Measurements from ENCODE around the gene NUMB. TPM values are rescaled to one million over a fixed set of nuclear protein-coding genes. Genes with fewer than 3 reads are reported as not detected.

Gene NUMB
- total and polyA plus RNA-seq, 2 of the 13 experiments (the other 11 are each of a cell fraction or from before 2014, with no cell fraction given), result 20.3 to 71.1 TPM

DNA sequence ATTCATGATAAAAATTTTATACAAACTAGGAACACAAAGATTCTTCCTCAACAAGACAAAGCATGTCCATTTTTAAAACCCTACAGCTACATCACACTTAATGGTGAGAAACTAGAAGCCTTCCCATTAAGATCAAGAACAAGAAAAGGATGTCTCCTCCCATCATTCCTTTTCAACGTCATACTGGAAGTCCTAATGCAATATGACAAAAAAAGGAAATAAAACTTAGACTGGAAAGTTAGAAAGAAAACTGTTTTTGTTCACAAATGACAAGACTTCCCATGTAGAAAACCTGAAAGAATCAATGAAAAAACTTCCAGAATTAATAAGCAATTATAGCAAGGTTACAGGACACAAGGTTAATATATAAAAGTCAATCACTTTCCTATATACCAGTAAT lies 82.5 kb downstream of the NUMB start (continued):
- TF ChIP-seq, protein P1, sequence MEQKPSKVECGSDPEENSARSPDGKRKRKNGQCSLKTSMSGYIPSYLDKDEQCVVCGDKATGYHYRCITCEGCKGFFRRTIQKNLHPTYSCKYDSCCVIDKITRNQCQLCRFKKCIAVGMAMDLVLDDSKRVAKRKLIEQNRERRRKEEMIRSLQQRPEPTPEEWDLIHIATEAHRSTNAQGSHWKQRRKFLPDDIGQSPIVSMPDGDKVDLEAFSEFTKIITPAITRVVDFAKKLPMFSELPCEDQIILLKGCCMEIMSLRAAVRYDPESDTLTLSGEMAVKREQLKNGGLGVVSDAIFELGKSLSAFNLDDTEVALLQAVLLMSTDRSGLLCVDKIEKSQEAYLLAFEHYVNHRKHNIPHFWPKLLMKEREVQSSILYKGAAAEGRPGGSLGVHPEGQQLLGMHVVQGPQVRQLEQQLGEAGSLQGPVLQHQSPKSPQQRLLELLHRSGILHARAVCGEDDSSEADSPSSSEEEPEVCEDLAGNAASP (CRISPR knock-in tag; IDR thresholded peaks at IDR 0.05; ENCODE audit: borderline replicate concordance), result no peak
- TF ChIP-seq ARNT2 (CRISPR knock-in tag; IDR thresholded peaks at IDR 0.05; ENCODE audit: low read depth) (no peak), ZNF235 (CRISPR knock-in tag; IDR thresholded peaks at IDR 0.05; ENCODE audit: borderline replicate concordance) (no peak), ZFP62 (CRISPR knock-in tag; IDR thresholded peaks at IDR 0.05) (no peak), ZNF572 (CRISPR knock-in tag; IDR thresholded peaks at IDR 0.05) (no peak)

DNA sequence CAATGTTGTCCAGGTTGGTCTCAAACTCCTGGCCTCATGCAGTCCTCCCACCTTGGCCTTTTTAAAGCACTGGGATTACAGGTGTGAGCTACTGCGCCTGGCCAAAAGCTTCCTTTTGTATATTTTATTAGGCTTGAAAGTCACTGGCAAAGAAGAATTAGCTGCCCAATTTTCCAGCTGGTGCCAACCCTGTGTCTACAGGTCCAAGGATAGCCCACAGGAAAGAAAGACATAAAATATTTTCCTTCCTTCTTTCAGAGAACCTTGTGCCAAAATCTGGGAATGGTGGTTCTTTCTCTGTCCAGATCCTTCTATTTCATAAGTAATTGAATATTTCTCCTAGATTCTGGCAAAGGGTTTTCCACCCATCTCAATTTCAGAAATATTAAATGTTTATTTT lies 84.1 kb downstream of the NUMB start:
- Histone ChIP-seq H3K4me1 (ENCODE audit: insufficient read depth, low read length) (no peaks in the 10 kb centered on the region), H3K9ac (ENCODE audit: insufficient read depth, low read depth, low read length) (no peak overlapping the region), H3K4me2 (ENCODE audit: low read depth, low read length) (no peak overlapping the region), H4K20me1 (ENCODE audit: insufficient read depth, low read length) (no peaks in the 10 kb centered on the region), H3K9me3 (ENCODE audit: low read length) (no peaks in the 10 kb centered on the region), H2AFZ (ENCODE audit: low read length) (no peak overlapping the region), H3K27ac (ENCODE audit: extremely low read length, insufficient read depth, low read length) (no peak overlapping the region), H3K79me2 (ENCODE audit: insufficient read depth, low read length) (peaks cover 10% of the 10 kb centered on the region), H3K27me3 (ENCODE audit: control insufficient read depth in 1 of 2, insufficient read depth in 2 of 2, low read length in 2 of 2) (no peaks in the 10 kb centered on the region), H3K36me3 (replicated peaks in 1 of 2; ENCODE audit: control insufficient read depth in 1 of 2, insufficient read depth in 2 of 2, low read length in 2 of 2) (no peaks in the 10 kb centered on the region; a peak in 1 of 5 replicates), H3K4me3 (replicated peaks in 1 of 3; ENCODE audit: insufficient read depth in 1 of 3, low read depth in 2 of 3, low read length in 3 of 3) (no peak overlapping the region)
- in situ Hi-C loops (cut with HindIII; ENCODE audit: extremely low pct_ligation_motif_present, low pct_unique_long_range_greater_than_20kb) (no loop called here), intact Hi-C loops (cut with micrococcal nuclease; ENCODE audit: unreplicated experiment) (no loop called here)
- WGBS (ENCODE audit: low lambda C conversion rate), result 100% methylated on average over 1 of the region's 1 CpG
- CTCF ChIA-PET (ENCODE audit: low intra/inter-chr PET ratio, low total read pairs), result no interaction called here
- FAIRE-seq (no peak), DNase-seq (ENCODE audit: low spot score) (no peak), ATAC-seq (no peak)
- TF ChIP-seq RELA (CRISPR knock-in tag; IDR thresholded peaks at IDR 0.05), result no peak
- TF ChIP-seq KLF12 (CRISPR knock-in tag; IDR thresholded peaks at IDR 0.05; ENCODE audit: borderline replicate concordance), result no peak
- TF ChIP-seq ARNTL (CRISPR knock-in tag; IDR thresholded peaks at IDR 0.05), result no peak
- TF ChIP-seq YEATS4 (CRISPR knock-in tag; IDR thresholded peaks at IDR 0.05; ENCODE audit: borderline replicate concordance), result no peak
- TF ChIP-seq SMAD3 (CRISPR knock-in tag; IDR thresholded peaks at IDR 0.05), result no peak
- TF ChIP-seq, protein P2, sequence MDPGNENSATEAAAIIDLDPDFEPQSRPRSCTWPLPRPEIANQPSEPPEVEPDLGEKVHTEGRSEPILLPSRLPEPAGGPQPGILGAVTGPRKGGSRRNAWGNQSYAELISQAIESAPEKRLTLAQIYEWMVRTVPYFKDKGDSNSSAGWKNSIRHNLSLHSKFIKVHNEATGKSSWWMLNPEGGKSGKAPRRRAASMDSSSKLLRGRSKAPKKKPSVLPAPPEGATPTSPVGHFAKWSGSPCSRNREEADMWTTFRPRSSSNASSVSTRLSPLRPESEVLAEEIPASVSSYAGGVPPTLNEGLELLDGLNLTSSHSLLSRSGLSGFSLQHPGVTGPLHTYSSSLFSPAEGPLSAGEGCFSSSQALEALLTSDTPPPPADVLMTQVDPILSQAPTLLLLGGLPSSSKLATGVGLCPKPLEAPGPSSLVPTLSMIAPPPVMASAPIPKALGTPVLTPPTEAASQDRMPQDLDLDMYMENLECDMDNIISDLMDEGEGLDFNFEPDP (CRISPR knock-in tag; conservative IDR thresholded peaks at IDR 0.05), result no peak
- TF ChIP-seq, protein P3, sequence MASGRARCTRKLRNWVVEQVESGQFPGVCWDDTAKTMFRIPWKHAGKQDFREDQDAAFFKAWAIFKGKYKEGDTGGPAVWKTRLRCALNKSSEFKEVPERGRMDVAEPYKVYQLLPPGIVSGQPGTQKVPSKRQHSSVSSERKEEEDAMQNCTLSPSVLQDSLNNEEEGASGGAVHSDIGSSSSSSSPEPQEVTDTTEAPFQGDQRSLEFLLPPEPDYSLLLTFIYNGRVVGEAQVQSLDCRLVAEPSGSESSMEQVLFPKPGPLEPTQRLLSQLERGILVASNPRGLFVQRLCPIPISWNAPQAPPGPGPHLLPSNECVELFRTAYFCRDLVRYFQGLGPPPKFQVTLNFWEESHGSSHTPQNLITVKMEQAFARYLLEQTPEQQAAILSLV (CRISPR knock-in tag; IDR thresholded peaks at IDR 0.05; ENCODE audit: borderline replicate concordance), result no peak
- no peak for TF ChIP-seq MEIS1 (CRISPR knock-in tag; IDR thresholded peaks at IDR 0.05; ENCODE audit: borderline replicate concordance)
- POLR2A ChIA-PET, result no interaction called here
- BruUV-seq (replicated peaks), result no TSS peak
